H1 (cell line): Measurements from ENCODE around the gene MCM8. TPM values are rescaled to one million over a fixed set of nuclear protein-coding genes. Genes with fewer than 3 reads are reported as not detected.

Experiments used
- CTCF ChIA-PET: fragments of 300-600 bp; sonication (Branson Sonifier 250); formaldehyde crosslinking; loops from one replicate; lab custom pipeline; 2021; ENCODE audit not compliant: partially characterized antibody; lab: Charles Lee
- POLR2A ChIA-PET: fragments of 300-600 bp; sonication (Branson Sonifier 250); formaldehyde crosslinking; loops from one replicate; lab custom pipeline; 2021; ENCODE audit warnings: inconsistent platforms; ENCODE audit not compliant: partially characterized antibody; lab: Charles Lee
- DNase-seq, 2 experiments: peaks; one replicate each; pipeline versions ENCODE4 v3.0.0 to v3.0.0-alpha.2; 2010 to 2022; ENCODE audit warnings: low spot score in 2 of 2, low read depth in 1 of 2, mixed read lengths in 1 of 2
- FAIRE-seq: peaks from 2 replicates; lab custom pipeline; 2011; peaks lifted over from hg19 to GRCh38; lab: Jason Lieb, UNC
- H2AFZ ChIP-seq: 2 replicates; pipeline ENCODE4 v1.8.1; 2012; ENCODE audit warnings: low read length, inconsistent platforms
- H2AK5ac ChIP-seq: 2 replicates; pipeline ENCODE4 v1.6.1; 2013; ENCODE audit warnings: low read depth, low read length
- H2BK120ac ChIP-seq: replicated peaks from 2 replicates; pipeline ENCODE3; 2013; ENCODE audit warnings: low read depth, low read length, inconsistent platforms
- H2BK12ac ChIP-seq: 2 replicates; pipeline ENCODE4 v1.6.1; 2013; ENCODE audit warnings: low read depth, low read length
- H2BK15ac ChIP-seq: 2 replicates; pipeline ENCODE4 v1.6.1; 2013; ENCODE audit warnings: low read length
- H2BK20ac ChIP-seq: 2 replicates; pipeline ENCODE4 v1.6.1; 2013; ENCODE audit warnings: low read length
- H2BK5ac ChIP-seq: 2 replicates; pipeline ENCODE4 v1.6.1; 2013; ENCODE audit warnings: low read depth, low read length
- H3K14ac ChIP-seq: 2 replicates; pipeline ENCODE4 v1.6.1; 2013; ENCODE audit warnings: inconsistent platforms; ENCODE audit not compliant: insufficient read length
- H3K18ac ChIP-seq: 2 replicates; pipeline ENCODE4 v1.6.1; 2013; ENCODE audit warnings: low read length; ENCODE audit errors: extremely low read depth
- H3K23ac ChIP-seq: 2 replicates; pipeline ENCODE4 v1.6.1; 2013; ENCODE audit warnings: inconsistent platforms; ENCODE audit not compliant: insufficient read length
- H3K23me2 ChIP-seq: 2 replicates; pipeline ENCODE4 v1.6.1; 2013; ENCODE audit warnings: low read depth, low read length
- H3K27ac ChIP-seq: 2 replicates; pipeline ENCODE4 v1.6.1; 2011; ENCODE audit warnings: low read depth, low read length, inconsistent platforms
- H3K27me3 ChIP-seq, 4 experiments: replicated peaks in 1 of 4; 1 replicate in 1 of 4; 2 replicates in 3 of 4; pipeline versions ENCODE4 v1.6.1 to v1.8.1; 2011 to 2013; ENCODE audit warnings: low read length in 3 of 4, mild to moderate bottlenecking in 3 of 4, inconsistent platforms in 2 of 4, mixed read lengths in 2 of 4, moderate library complexity in 1 of 4; ENCODE audit not compliant: control insufficient read depth in 3 of 4, insufficient read depth in 3 of 4; ENCODE audit errors: extremely low read depth in 1 of 4
- H3K36me3 ChIP-seq, 4 experiments: 2 replicates each; pipeline versions ENCODE4 v1.6.1 to v1.8.1; 2011 to 2013; ENCODE audit warnings: mild to moderate bottlenecking in 4 of 4, low read length in 3 of 4, moderate library complexity in 2 of 4, control low read depth in 1 of 4, inconsistent platforms in 1 of 4; ENCODE audit not compliant: insufficient read depth in 4 of 4, control insufficient read depth in 2 of 4
- H3K4ac ChIP-seq: replicated peaks from 2 replicates; pipeline ENCODE3; 2013; ENCODE audit warnings: low read length, low read depth, mixed read lengths, inconsistent platforms; ENCODE audit not compliant: insufficient read length
- H3K4me1 ChIP-seq, 4 experiments: replicated peaks in 1 of 4; 1 replicate in 1 of 4; 2 replicates in 3 of 4; pipeline versions ENCODE4 v1.6.1 to v1.8.1; 2011 to 2013; ENCODE audit warnings: low read length in 3 of 4, inconsistent platforms in 2 of 4, mixed read lengths in 1 of 4; ENCODE audit not compliant: insufficient read depth in 4 of 4, control insufficient read depth in 3 of 4
- H3K4me2 ChIP-seq, 2 experiments: 2 replicates each; pipeline versions ENCODE4 v1.6.1 to v1.8.1; 2011 to 2013; ENCODE audit warnings: low read depth in 2 of 2, low read length in 2 of 2, control low read depth in 1 of 2, inconsistent platforms in 1 of 2, mild to moderate bottlenecking in 1 of 2; ENCODE audit not compliant: insufficient read depth in 1 of 2
- H3K4me3 ChIP-seq, 4 experiments: fragments of 200-600, 300-600 bp in 1 of 4; sonication (generic), shearing (Covaris generic), sonication (Bioruptor Twin) in 1 of 4; 2 replicates each; pipeline versions ENCODE4 v1.5.1 to v1.8.1; 2011 to 2016; ENCODE audit warnings: low read length in 4 of 4, low read depth in 3 of 4, control low read depth in 2 of 4, inconsistent platforms in 2 of 4, mild to moderate bottlenecking in 2 of 4, mixed read lengths in 1 of 4, moderate library complexity in 1 of 4; ENCODE audit not compliant: insufficient read depth in 2 of 4; ENCODE audit errors: extremely low read depth in 1 of 4
- H3K56ac ChIP-seq: replicated peaks from 2 replicates; pipeline ENCODE3; 2013; ENCODE audit warnings: low read depth, mild to moderate bottlenecking, mixed read lengths, low read length, inconsistent platforms; ENCODE audit not compliant: insufficient read length
- H3K79me1 ChIP-seq: 2 replicates; pipeline ENCODE4 v1.6.1; 2013; ENCODE audit warnings: low read depth, low read length, control low read depth
- H3K79me2 ChIP-seq, 2 experiments: 2 replicates each; pipeline versions ENCODE4 v1.6.1 to v1.8.1; 2012 to 2013; ENCODE audit warnings: low read length in 2 of 2, mild to moderate bottlenecking in 2 of 2, inconsistent platforms in 1 of 2; ENCODE audit not compliant: insufficient read depth in 2 of 2, control insufficient read depth in 1 of 2
- H3K9ac ChIP-seq, 4 experiments: replicated peaks in 1 of 4; 1 replicate in 1 of 4; 2 replicates in 3 of 4; pipeline versions ENCODE4 v1.6.1 to v1.8.1; 2011 to 2013; ENCODE audit warnings: low read depth in 3 of 4, low read length in 3 of 4, control low read depth in 2 of 4, mild to moderate bottlenecking in 2 of 4, moderate library complexity in 2 of 4, inconsistent platforms in 1 of 4; ENCODE audit errors: extremely low read depth in 1 of 4
- H3K9me3 ChIP-seq, 2 experiments: 2 replicates each; pipeline versions ENCODE4 v1.6.1 to v1.8.1; 2012 to 2013; ENCODE audit warnings: mild to moderate bottlenecking in 2 of 2, moderate library complexity in 2 of 2, control low read depth in 1 of 2, inconsistent platforms in 1 of 2, low read depth in 1 of 2, low read length in 1 of 2, mixed read lengths in 1 of 2; ENCODE audit not compliant: insufficient read depth in 2 of 2
- H4K20me1 ChIP-seq, 2 experiments: replicated peaks in 1 of 2; 2 replicates each; pipeline versions ENCODE3 to v1.8.1; 2011 to 2013; ENCODE audit warnings: inconsistent platforms in 2 of 2, low read length in 2 of 2, mild to moderate bottlenecking in 1 of 2; ENCODE audit not compliant: insufficient read depth in 2 of 2, control insufficient read depth in 1 of 2
- H4K5ac ChIP-seq: 2 replicates; pipeline ENCODE4 v1.6.1; 2013; ENCODE audit warnings: low read length, low read depth, mixed read lengths, inconsistent platforms; ENCODE audit not compliant: insufficient read length
- H4K8ac ChIP-seq: 2 replicates; pipeline ENCODE4 v1.8.0; 2013; ENCODE audit warnings: mild to moderate bottlenecking, moderate library complexity, low read length, inconsistent platforms; ENCODE audit not compliant: insufficient read depth; ENCODE audit errors: extremely low read depth
- H4K91ac ChIP-seq: replicated peaks from 2 replicates; pipeline ENCODE3; 2013; ENCODE audit warnings: low read length, mixed read lengths, inconsistent platforms; ENCODE audit not compliant: insufficient read length
- CBX8 ChIP-seq: fragments of 300-800, 300-1000 bp; sonication (generic); IDR thresholded peaks from 2 replicates; pipeline ENCODE4 v1.7.1; 2016; ENCODE audit warnings: low read depth, low read length, borderline replicate concordance
- EP300 ChIP-seq, 2 experiments: IDR thresholded peaks; 1 replicate in 1 of 2; 2 replicates in 1 of 2; pipeline ENCODE4 v1.6.1; 2011 to 2012; ENCODE audit warnings: low read depth in 2 of 2, low read length in 2 of 2, mild to moderate bottlenecking in 2 of 2, borderline replicate concordance in 1 of 2, inconsistent platforms in 1 of 2, moderate library complexity in 1 of 2
- GABPA ChIP-seq: IDR thresholded peaks from 2 replicates; pipeline ENCODE4 v1.6.1; 2011; ENCODE audit warnings: mild to moderate bottlenecking, low read length, moderate library complexity, borderline replicate concordance; ENCODE audit not compliant: insufficient read depth
- MAFK ChIP-seq: IDR thresholded peaks from 2 replicates; pipeline ENCODE4 v1.6.1; 2012; ENCODE audit warnings: low read depth, mild to moderate bottlenecking, improper control_type of control experiment, low read length
- NRF1 ChIP-seq: IDR thresholded peaks from 2 replicates; pipeline ENCODE4 v1.6.1; 2011; ENCODE audit warnings: mild to moderate bottlenecking, low read depth, low read length, improper control_type of control experiment
- SAP30 ChIP-seq: fragments of 300-600 bp; sonication (generic); IDR thresholded peaks from 2 replicates; pipeline ENCODE4 v1.7.1; 2012; ENCODE audit warnings: low read length, moderate library complexity, mild to moderate bottlenecking, inconsistent platforms; ENCODE audit not compliant: insufficient read depth, insufficient replicate concordance
- SIX5 ChIP-seq: IDR thresholded peaks from 2 replicates; pipeline ENCODE4 v1.6.1; 2011; ENCODE audit warnings: mild to moderate bottlenecking, low read depth, low read length
- SRF ChIP-seq: IDR thresholded peaks from 2 replicates; pipeline ENCODE4 v1.6.1; 2011; ENCODE audit warnings: mild to moderate bottlenecking, low read depth, low read length, moderate library complexity
- SUZ12 ChIP-seq: fragments of 200-600 bp; sonication (generic); IDR thresholded peaks from 2 replicates; pipeline ENCODE4 v1.6.1; 2012; ENCODE audit warnings: mild to moderate bottlenecking, inconsistent platforms, low read length, moderate library complexity, mixed read lengths
- TBP ChIP-seq: IDR thresholded peaks from 2 replicates; pipeline ENCODE4 v1.6.1; 2011; ENCODE audit warnings: low read depth, low read length, improper control_type of control experiment
- TEAD4 ChIP-seq: IDR thresholded peaks from 2 replicates; pipeline ENCODE4 v1.6.1; 2012; ENCODE audit warnings: low read depth, low read length, inconsistent platforms, mixed read lengths
- WGBS, 2 experiments: shearing (Covaris generic) in 1 of 2; methylation state at CpG; one replicate each; pipeline versions ENCODE4 v1.1.6 to v1.1.7; 2013 to 2015; ENCODE audit warnings: low lambda C conversion rate in 2 of 2, mixed read lengths in 2 of 2, inconsistent platforms in 1 of 2, low coverage in 1 of 2, missing lambda C conversion rate in 1 of 2; ENCODE audit not compliant: insufficient replicate concordance in 2 of 2, insufficient coverage in 1 of 2, insufficient read length in 1 of 2; ENCODE audit errors: extremely low coverage in 1 of 2, missing lambda C conversion rate in 1 of 2; 5-methylcytosine and 5-hydroxymethylcytosine counted together
- polyA plus RNA-seq, 7 experiments: library from polyadenylated mRNA; depleted of rRNA in 3 of 7; stranded (reverse) in 5 of 7; unstranded in 2 of 7; fragments of >200 nt in 5 of 7; fragments of 200-250 nt in 2 of 7; gene quantifications; 1 replicate in 5 of 7; 2 replicates in 1 of 7; 4 replicates in 1 of 7; pipeline versions ENCODE4 v1.2.1 to v1.2.3, GENCODE V29; 2011 to 2013; ENCODE audit warnings: missing spikeins in 2 of 7, mixed read lengths in 2 of 7
- total RNA-seq: library from RNA; stranded (reverse); fragmentation: NEBNext Ultra II Directional; extraction: Animal tissue kit (Norgen Biotek cat#: 25700); gene quantifications from 2 replicates; pipeline ENCODE4 v1.2.1, GENCODE V29; 2021
- TF ChIP-seq, protein P1 (sequence below): IDR thresholded peaks from 2 replicates; pipeline ENCODE4 v1.6.1; 2012; ENCODE audit warnings: inconsistent platforms

Gene MCM8
- total and polyA plus RNA-seq, 2 of the 8 experiments (the other 6 are each of a cell fraction or from before 2014, with no cell fraction given) = 7.1 to 31.9 TPM

- Histone ChIP-seq H3K18ac (no peak overlapping the region), H3K27ac (no peak overlapping the region), H2BK12ac (no peak overlapping the region), H3K4me2 (no peak overlapping the region), H3K23ac (no peak overlapping the region), H3K4me3 (no peak overlapping the region), H3K4me1 (no peaks in the 10 kb centered on the region), H2BK5ac (no peak overlapping the region), H3K14ac (no peak overlapping the region), H3K79me2 (peaks cover 0 to 8% of the 10 kb centered on the region in 2 experiments; a peak in 1 of 4 replicates), H4K20me1 (peaks cover 0 to 2% of the 10 kb centered on the region in 2 experiments), H3K9me3 (peaks cover 0 to 6% of the 10 kb centered on the region in 2 experiments; a peak in 1 of 4 replicates), H2AFZ (no peak overlapping the region), H2BK20ac (no peak overlapping the region), H3K4ac (no peak overlapping the region)
- 92% methylated on average over 3 of the region's 3 CpGs; no CpG with 5 or more reads in 1 of the 2 experiments for WGBS, 2 experiments
- DNase-seq (no peak), FAIRE-seq (no peak)
- ChIA-PET POLR2A (interaction anchor here (1.1 kb wide), 1 partner anchor 12 kb away, joined by 4 read pairs; no protein-coding TSS in a partner anchor), CTCF (interaction anchor here (1.5 kb wide), 1 partner anchor 48 kb away, joined by 4 read pairs; no protein-coding TSS in a partner anchor)
- no peak for TF ChIP-seq SAP30
- TF ChIP-seq TBP = no peak
- TF ChIP-seq SRF = no peak
- TF ChIP-seq NRF1 = no peak
- TF ChIP-seq EP300 (IDR thresholded peaks at IDR 0.05; ENCODE audit: borderline replicate concordance in 1 of 2, low read depth in 2 of 2, low read length in 2 of 2) = no peak
- TF ChIP-seq MAFK = no peak
- no peak for TF ChIP-seq SIX5
- no peak for TF ChIP-seq SUZ12
- TF ChIP-seq, protein P1, sequence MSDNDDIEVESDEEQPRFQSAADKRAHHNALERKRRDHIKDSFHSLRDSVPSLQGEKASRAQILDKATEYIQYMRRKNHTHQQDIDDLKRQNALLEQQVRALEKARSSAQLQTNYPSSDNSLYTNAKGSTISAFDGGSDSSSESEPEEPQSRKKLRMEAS = no peak
- TF ChIP-seq GABPA = no peak
- no peak for TF ChIP-seq TEAD4
- no peak for TF ChIP-seq CBX8
- TF ChIP-seq, all 59 proteins: peak for 0
- Histone ChIP-seq H2AK5ac (no peak overlapping the region), H3K79me1 (no peaks in the 10 kb centered on the region), H3K23me2 (no peaks in the 10 kb centered on the region), H3K9ac (no peak overlapping the region), H4K91ac (no peak overlapping the region), H3K36me3 (peaks cover 5 to 18% (median 12%) of the 10 kb centered on the region in 4 experiments; a peak in 6 of 8 replicates), H2BK120ac (no peak overlapping the region), H3K27me3 (no peaks in the 10 kb centered on the region), H2BK15ac (no peak overlapping the region), H4K5ac (no peak overlapping the region), H3K56ac (no peak overlapping the region), H4K8ac (no peak overlapping the region)
Measured at GRCh38 chr20:6026051-6026450, 75.6 kb downstream of the MCM8 start.
